Stimulated activated naive CD8-positive, alpha-beta T cell treated with anti-CD3 and anti-CD28 coated beads, Interleukin-15, amount 100 ng/mL, for 72 hours (primary cell): ENCODE results near the gene HACE1.
A peak's percentile ranks its signal among the peaks of the same experiment; 100 is the strongest.
"Not testable (repeated sequence)": the region's sequence is repeated elsewhere in the genome, so short reads cannot be mapped to it uniquely, and the experiment has no call there.

Experiments used
- ATAC-seq: fragments of 150-1000 bp; cut with Tn5 transposase; 2 replicates; pipeline ENCODE4 v1.10.0; 2021; ENCODE audit warnings: mild to moderate bottlenecking, moderate library complexity
- DNase-seq, 2 donors: peaks; one replicate each; pipeline ENCODE4 v3.0.0; 2021 to 2022
- H3K27ac Mint-ChIP-seq, 2 donors: one replicate each; pipeline ENCODE4 v1.8.0; 2022; ENCODE audit warnings: mild to moderate bottlenecking in 2 of 2, mixed read lengths in 2 of 2, moderate library complexity in 2 of 2
- H3K27me3 Mint-ChIP-seq: one replicate; pipeline ENCODE4 v1.8.0; 2022; ENCODE audit warnings: mixed read lengths
- H3K4me1 Mint-ChIP-seq: one replicate; pipeline ENCODE4 v1.8.0; 2022; ENCODE audit warnings: mild to moderate bottlenecking, mixed read lengths
- H3K4me3 Mint-ChIP-seq, 2 donors: one replicate each; pipeline ENCODE4 v1.8.0; 2022; ENCODE audit warnings: mild to moderate bottlenecking in 2 of 2, mixed read lengths in 2 of 2, moderate library complexity in 1 of 2
- H3K9me3 Mint-ChIP-seq, 2 donors: one replicate each; pipeline ENCODE4 v1.8.0; 2022; ENCODE audit warnings: mixed read lengths in 2 of 2

Gene HACE1

DNA sequence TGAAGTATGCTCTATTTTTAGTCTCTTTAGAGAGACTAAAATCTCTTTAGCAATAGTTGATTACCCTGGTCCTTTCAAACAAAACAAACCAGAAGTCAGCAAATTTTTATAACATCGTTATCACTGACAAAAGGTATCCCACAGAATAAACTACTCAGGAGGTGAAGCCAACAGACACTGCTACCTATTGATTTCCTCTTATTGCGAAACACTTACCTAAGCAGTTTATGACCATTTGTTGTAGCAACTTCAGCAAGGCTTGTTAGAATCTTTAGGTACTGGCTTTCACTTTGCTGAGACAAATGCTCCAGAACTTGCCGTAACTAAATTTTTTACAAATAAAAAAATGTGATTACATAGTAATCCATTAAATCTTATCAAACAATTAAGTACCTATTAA lies 64.4 kb downstream of the HACE1 start:
- ATAC-seq (no peak), DNase-seq (no peak)
- no peaks in the 10 kb centered on the region for H3K27me3 Mint-ChIP-seq
- H3K4me3 Mint-ChIP-seq, result no peak overlapping the region
- H3K9me3 Mint-ChIP-seq, result no peaks in the 10 kb centered on the region
- H3K4me1 Mint-ChIP-seq, result no peaks in the 10 kb centered on the region
- H3K27ac Mint-ChIP-seq, result no peak overlapping the region

DNA sequence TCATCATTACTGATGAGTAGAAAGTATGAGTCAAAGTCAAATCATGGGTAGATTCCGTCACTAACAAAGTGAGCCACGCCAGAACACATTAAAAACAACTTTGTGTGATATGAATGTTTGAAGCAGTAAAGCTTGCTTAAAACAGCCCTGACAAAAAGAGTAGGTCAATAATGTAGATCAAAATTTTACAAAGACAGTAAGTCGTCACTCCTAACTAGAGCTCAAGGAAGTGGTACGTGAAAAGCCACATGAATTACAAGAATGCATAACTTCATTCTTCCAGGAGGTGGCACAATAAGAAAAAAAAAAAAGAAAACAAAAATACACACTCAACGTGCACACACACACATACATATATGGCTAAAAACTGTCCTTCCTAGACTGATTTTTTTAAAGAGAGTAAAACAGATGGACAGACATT lies 69.9 kb downstream of the HACE1 start:
- DNase-seq (peak; percentile 7 to 14), ATAC-seq (peak; percentile 96)
- Mint-ChIP-seq H3K9me3 (no peaks in the 10 kb centered on the region), H3K27ac (peak overlapping the region; percentile 72 to 98), H3K27me3 (no peaks in the 10 kb centered on the region), H3K4me3 (peak overlapping the region; percentile 54 to 82), H3K4me1 (peaks cover 29% of the 10 kb centered on the region)

DNA sequence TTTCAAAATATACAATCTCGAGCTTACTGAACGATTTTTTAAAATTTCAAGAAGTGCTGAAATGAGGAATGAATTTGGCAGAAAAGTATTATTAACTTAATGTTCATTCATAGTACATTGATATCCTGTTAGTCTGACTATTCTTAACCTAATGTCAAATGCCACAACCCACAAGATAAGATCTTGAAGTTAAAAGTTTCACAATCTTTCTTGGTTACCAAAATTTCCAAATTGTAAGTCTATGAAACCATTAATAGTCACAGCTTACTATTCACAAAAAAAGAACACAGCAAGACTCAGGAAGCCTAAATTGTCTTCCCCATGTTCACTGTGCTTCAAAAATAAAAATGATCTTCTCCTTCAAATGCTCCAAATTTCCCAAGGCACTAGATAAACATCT lies 71.3 kb downstream of the HACE1 start:
- DNase-seq (no peak), ATAC-seq (peak; percentile 60)
- Mint-ChIP-seq H3K27me3 (no peaks in the 10 kb centered on the region), H3K4me1 (peaks cover 29% of the 10 kb centered on the region), H3K27ac (peak overlapping the region in 1 of 2 donors; percentile 66), H3K4me3 (peak overlapping the region; percentile 6 to 52), H3K9me3 (no peaks in the 10 kb centered on the region)

DNA sequence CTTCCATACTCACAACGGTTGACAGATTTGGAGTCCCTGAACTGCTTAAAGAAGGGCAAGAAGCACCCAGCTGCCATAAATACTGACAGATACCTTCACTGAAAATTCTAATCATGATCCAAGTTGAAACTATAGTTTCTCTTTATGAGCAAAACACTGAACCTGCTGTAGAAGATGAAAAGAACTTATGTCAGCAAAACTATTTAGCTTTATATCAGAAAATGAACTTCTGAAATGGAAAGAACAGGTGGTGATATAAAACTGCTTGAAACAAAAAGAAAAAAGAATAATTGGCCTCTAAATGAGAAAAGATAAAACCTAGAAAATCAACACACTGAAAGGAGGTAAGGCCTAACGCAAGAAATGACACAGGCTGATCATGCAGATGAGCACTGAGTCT lies 72.4 kb downstream of the HACE1 start:
- Mint-ChIP-seq H3K27ac (no peak overlapping the region), H3K4me1 (peaks cover 29% of the 10 kb centered on the region), H3K9me3 (no peaks in the 10 kb centered on the region), H3K4me3 (no peak overlapping the region), H3K27me3 (no peaks in the 10 kb centered on the region)
- ATAC-seq, result no peak
- DNase-seq, result no peak

DNA sequence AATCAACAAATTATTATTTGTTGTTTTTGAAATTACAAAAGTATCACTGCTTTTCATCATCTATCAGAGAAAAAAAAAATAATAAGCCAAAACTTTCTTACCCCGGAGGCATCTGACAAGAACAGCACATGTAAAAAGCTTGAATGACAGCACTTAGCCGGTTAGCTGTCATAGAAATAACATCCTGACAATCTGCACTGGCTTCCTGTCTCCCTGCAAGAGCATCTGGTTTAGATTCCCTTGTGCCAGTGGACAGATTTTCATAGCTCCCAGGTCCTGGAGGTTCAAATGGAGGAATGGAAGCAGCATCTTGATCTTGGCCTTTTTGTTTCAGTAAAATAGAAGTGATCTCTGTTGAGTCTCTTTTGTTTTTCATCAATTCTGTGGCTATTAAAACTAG lies 74.8 kb downstream of the HACE1 start:
- Mint-ChIP-seq H3K27me3 (no peaks in the 10 kb centered on the region), H3K9me3 (no peaks in the 10 kb centered on the region), H3K27ac (peak overlapping the region in 1 of 2 donors; percentile 35), H3K4me1 (peaks cover 32% of the 10 kb centered on the region), H3K4me3 (no peak overlapping the region)
- DNase-seq (no peak), ATAC-seq (no peak)

DNA sequence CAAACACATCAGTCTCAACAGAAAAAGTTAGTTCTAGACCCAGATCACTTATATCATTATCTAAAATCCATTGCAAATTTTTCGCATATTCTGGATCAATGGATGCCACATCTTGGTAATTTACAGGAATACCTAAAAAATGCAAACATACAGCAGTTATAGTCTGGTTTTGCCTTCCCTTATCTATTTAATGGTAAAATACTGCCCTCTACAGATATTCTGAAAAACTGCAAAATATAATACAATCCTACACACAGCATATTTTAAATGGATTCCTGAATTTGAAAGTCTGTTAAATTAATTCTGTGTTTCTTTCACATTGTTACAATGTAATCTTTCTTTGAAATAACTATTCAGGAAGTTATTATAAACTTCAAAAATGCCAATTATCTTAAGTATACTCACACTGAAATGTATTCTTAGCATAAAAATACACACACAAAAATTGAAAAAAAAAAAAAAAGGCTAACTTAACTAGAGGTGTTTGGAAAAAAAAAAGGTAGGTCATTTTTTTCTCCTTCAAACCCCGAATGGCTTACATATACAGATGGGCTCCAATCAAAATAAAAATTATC lies 88.4 kb downstream of the HACE1 start:
- ATAC-seq, result peak; percentile 56

DNA sequence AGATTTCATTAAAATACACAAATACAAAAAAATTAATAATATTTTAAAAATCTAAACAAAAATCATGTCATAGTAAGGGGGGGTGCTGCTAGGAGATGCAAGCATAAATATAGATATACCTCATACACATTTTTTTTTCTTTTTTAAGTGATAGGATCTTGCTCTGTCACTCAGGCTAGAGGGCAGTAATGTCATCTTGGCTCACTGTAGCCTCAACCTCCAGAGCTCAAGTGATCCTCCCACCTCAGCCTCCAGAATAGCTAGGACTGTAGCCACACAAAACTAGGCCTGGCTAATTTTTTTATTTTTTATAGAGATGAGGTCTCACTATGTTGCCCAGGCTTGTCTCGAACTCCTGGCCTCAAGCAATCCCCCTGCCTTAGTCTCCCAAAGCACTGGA lies 90.8 kb downstream of the HACE1 start:
- H3K4me3 Mint-ChIP-seq, result no peak overlapping the region
- H3K9me3 Mint-ChIP-seq, result no peaks in the 10 kb centered on the region
- ATAC-seq (no peak), DNase-seq (no peak)
- no peaks in the 10 kb centered on the region for H3K27me3 Mint-ChIP-seq
- H3K27ac Mint-ChIP-seq, result no peak overlapping the region
- H3K4me1 Mint-ChIP-seq, result no peaks in the 10 kb centered on the region

More for the DNA sequence above, 88.4 kb downstream of the HACE1 start:
- Mint-ChIP-seq H3K9me3 (no peaks in the 10 kb centered on the region), H3K27ac (no peak overlapping the region), H3K4me3 (no peak overlapping the region), H3K4me1 (no peaks in the 10 kb centered on the region), H3K27me3 (no peaks in the 10 kb centered on the region)
- DNase-seq, result no peak

DNA sequence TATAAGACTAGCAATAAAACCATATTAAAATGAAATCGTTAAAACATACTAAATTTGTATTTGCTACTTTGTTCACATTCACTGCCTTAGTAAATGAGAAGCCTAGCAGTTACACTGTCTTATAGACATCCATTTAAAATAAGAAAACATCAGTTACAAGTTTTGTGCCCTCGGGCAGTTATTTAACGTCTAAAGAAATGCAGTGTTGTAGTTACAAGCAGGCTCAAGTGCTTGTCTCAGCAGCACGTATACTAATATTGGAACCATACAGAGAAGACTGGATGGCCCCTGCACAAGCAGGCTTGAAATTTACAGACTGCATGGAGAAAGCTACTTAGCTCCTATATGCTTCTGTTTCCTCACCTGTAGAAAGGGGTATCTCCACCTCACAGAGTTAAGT lies 93.1 kb downstream of the HACE1 start:
- ATAC-seq, result no peak
- H3K27ac Mint-ChIP-seq, result no peak overlapping the region

DNA sequence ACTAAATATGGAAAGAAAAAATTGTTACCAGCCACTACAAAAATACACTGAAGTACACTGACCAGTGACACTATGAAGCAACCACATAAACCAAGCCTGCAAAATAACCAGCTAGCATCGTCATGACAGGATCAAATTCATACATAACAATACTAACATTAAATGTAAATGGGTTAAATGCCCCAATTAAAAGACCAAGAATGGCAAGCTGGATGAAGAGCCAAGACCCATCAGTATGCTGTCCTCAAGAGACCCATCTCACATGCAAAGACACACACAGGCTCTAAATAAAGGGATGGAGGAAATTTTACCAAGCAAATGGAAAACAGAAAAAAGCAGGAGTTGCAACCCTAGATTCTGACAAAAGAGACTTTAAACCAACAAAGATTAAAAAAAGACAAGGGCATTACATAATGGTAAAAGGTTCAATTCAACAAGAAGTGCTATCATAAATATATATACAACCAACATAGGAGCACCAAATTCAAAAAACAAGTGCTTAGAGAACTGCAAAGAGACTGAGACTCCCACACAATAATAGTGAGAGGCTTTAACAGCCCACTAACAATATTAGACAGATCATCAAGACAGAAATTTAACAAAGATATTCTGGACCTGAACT lies 104.8 kb downstream of the HACE1 start:
- no peak overlapping the region for H3K4me3 Mint-ChIP-seq
- peaks cover 38 to 61% of the 10 kb centered on the region in 2 donors for H3K9me3 Mint-ChIP-seq
- DNase-seq (no peak), ATAC-seq (no peak)
- no peaks in the 10 kb centered on the region for H3K27me3 Mint-ChIP-seq
- H3K27ac Mint-ChIP-seq, result no peak overlapping the region
- H3K4me1 Mint-ChIP-seq, result peaks cover 4% of the 10 kb centered on the region

More for the DNA sequence above, 93.1 kb downstream of the HACE1 start:
- H3K4me1 Mint-ChIP-seq, result no peaks in the 10 kb centered on the region
- H3K27me3 Mint-ChIP-seq, result no peaks in the 10 kb centered on the region
- H3K9me3 Mint-ChIP-seq, result no peaks in the 10 kb centered on the region
- no peak overlapping the region for H3K4me3 Mint-ChIP-seq
- no peak for DNase-seq

DNA sequence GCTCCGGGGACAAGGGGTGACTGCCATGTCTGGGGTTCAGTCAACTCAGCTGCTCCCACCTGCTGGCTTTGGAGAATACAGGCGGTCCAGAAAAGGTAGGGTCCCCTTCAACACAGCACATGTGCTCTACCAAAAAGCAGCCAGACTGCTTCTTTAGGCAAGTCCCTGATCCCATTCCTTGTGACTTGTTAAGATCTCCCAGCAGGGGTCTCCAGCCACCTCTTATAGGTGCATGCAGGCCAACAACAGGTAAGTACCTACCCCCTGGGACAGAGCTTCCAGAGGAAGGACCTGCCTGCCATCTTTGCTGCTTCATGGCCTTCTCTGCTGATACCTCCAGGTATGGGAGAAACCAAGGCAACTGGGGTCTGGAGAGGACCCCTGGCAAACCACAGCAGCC lies 106.5 kb downstream of the HACE1 start:
- DNase-seq (no peak), ATAC-seq (no peak)
- H3K27me3 Mint-ChIP-seq, result no peaks in the 10 kb centered on the region

DNA sequence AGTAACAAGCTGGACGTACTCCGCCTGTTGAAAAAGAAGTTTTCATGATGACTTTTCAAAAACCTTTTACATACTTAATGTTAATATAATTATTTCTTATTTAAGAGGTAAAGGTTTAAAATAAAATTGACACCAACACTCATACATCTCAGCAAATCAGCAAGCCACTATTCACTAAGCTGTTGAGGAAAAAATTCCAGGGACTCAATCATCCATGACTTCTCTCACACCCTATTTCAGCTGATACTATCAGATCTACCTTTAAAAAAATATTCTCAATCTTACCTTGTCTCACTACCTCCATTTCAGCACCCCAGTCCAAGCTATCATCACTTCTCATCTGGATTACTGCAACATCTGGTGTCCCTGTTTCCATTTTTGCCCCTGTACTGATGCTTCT lies 109.3 kb downstream of the HACE1 start:
- Mint-ChIP-seq H3K27ac (no peak overlapping the region), H3K4me3 (no peak overlapping the region), H3K9me3 (peaks cover 15 to 19% of the 10 kb centered on the region in 2 donors), H3K4me1 (no peaks in the 10 kb centered on the region), H3K27me3 (no peaks in the 10 kb centered on the region)
- DNase-seq, result no peak
- ATAC-seq, result no peak

More for the DNA sequence above, 106.5 kb downstream of the HACE1 start:
- no peaks in the 10 kb centered on the region for H3K4me1 Mint-ChIP-seq
- H3K4me3 Mint-ChIP-seq, result no peak overlapping the region
- H3K27ac Mint-ChIP-seq, result no peak overlapping the region
- peaks cover 32 to 46% of the 10 kb centered on the region in 2 donors for H3K9me3 Mint-ChIP-seq

DNA sequence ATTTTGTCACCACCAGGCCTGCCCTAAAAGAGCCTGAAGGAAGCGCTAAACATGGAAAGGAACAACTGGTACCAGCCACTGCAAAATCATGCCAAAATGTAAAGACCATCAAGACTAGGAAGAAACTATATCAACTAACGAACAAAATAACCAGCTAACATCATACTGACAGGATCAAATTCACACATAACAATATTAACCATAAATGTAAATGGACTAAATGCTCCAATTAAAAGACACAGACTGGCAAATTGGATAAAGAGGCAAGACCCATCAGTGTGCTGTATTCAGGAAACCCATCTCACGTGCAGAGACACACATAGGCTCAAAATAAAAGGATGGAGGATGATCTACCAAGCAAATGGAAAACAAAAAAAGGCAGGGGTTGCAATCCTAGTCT lies 120.6 kb downstream of the HACE1 start:
- not testable (repeated sequence) for H3K4me3 Mint-ChIP-seq, H3K4me1 Mint-ChIP-seq, H3K27ac Mint-ChIP-seq, DNase-seq, ATAC-seq, H3K27me3 Mint-ChIP-seq, H3K9me3 Mint-ChIP-seq

DNA sequence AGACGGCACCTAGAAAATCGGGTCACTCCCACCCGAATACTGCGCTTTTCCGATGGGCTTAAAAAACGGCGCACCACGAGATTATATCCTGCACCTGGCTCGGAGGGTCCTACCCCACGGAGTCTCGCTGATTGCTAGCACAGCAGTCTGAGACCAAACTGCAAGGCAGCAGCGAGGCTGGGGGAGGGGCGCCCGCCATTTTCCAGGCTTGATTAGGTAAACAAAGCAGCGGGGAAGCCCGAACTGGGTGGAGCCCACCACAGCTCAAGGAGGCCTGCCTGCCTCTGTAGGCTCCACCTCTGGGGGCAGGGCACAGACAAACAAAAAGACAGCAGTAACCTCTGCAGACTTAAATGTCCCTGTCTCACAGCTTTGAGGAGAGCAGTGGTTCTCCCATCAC lies 122.2 kb downstream of the HACE1 start:
- ATAC-seq, H3K4me1 Mint-ChIP-seq: not testable (repeated sequence)

DNA sequence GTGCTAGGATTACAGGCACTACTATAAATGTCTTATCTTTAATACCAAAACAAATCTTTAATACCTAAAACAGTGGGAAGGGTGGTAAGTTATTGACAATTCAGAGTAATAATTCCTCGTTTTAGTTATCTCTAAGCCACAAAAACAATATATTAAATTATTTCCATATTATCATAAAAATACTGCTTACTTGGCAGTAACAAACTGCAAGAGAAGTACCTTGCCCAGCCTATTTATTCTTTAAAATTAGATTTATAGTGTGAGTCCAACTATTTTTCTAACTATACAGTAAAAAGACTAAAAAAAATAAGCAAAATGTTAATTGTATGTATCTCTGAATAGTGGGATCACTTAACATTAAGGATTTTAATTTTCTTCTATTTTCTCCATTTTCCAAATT lies 123.2 kb downstream of the HACE1 start:
- Mint-ChIP-seq H3K4me3 (no peak overlapping the region), H3K9me3 (no peaks in the 10 kb centered on the region), H3K4me1 (no peaks in the 10 kb centered on the region), H3K27me3 (no peaks in the 10 kb centered on the region), H3K27ac (no peak overlapping the region)
- DNase-seq (no peak), ATAC-seq (no peak)

More for the DNA sequence above, 122.2 kb downstream of the HACE1 start:
- not testable (repeated sequence) for H3K27ac Mint-ChIP-seq, H3K27me3 Mint-ChIP-seq, H3K9me3 Mint-ChIP-seq, H3K4me3 Mint-ChIP-seq, DNase-seq

DNA sequence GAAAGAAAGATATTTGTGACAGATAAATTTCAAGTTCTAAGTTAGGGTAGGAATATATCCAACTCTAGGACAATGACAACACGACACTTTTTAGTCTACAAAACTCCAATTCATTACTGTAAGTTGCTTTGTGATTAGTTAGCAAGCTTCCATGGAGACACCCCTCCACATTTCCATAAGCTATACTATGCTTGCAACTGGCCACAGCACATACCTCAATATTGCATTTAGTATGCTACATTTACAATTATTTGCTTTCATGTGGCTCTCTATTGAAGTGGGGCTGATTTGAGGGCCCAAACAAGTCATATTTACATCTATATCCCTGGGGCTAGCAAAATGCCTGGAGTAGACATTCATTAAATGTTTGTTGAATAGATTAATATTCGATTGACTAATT lies 129.3 kb downstream of the HACE1 start:
- no peak overlapping the region for H3K27ac Mint-ChIP-seq
- H3K4me1 Mint-ChIP-seq, result no peaks in the 10 kb centered on the region
- H3K9me3 Mint-ChIP-seq, result no peaks in the 10 kb centered on the region
- no peak overlapping the region for H3K4me3 Mint-ChIP-seq
- ATAC-seq (no peak), DNase-seq (no peak)
- no peaks in the 10 kb centered on the region for H3K27me3 Mint-ChIP-seq

DNA sequence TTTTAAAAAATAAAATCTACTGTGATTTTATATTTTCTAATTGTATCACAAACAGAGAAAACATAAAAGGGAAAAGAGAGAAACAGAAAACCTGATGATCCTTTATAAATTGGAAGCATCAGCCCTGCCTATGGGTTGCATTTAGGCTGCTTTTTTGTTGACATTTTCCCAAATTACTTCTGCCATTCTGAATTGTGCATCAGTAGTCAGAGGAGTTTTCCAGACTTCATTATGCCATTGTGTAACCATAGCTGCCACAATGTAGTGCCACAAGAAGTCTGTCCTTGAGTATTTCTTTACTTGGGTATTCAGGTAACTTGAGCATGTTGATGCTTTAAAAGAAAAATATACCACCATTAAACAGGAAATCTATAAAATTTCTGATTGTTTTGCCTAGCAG lies 130.3 kb downstream of the HACE1 start:
- H3K27me3 Mint-ChIP-seq, result no peaks in the 10 kb centered on the region
- H3K9me3 Mint-ChIP-seq, result no peaks in the 10 kb centered on the region

DNA sequence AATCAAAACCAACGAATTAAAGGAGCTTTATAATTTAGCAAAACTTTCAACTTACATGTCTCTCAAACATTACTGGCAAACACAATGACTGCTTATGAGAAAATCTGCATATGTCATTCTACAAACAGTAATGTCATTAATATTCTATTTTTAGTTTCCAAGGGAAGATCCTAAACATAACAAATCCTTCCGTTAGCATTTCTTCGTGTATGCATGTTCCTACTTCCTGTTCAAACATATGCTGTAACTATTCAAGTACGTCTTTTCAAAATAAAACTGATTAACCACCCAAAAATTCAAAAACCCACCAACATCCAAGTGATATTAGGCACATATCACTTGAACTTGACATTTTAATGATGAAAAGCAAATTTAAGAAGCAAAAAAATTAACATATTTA lies 131.3 kb downstream of the HACE1 start:
- Mint-ChIP-seq H3K27me3 (no peaks in the 10 kb centered on the region), H3K27ac (no peak overlapping the region), H3K9me3 (no peaks in the 10 kb centered on the region), H3K4me3 (no peak overlapping the region), H3K4me1 (no peaks in the 10 kb centered on the region)
- no peak for ATAC-seq
- no peak for DNase-seq

More for the DNA sequence above, 130.3 kb downstream of the HACE1 start:
- Mint-ChIP-seq H3K4me3 (no peak overlapping the region), H3K27ac (no peak overlapping the region), H3K4me1 (no peaks in the 10 kb centered on the region)
- ATAC-seq (no peak), DNase-seq (no peak)
